Erythroblast (primary cell): ENCODE measurements around the gene CCDC122.

Experiments used
- GATA1 ChIP-seq: IDR thresholded peaks from 2 replicates; pipeline ENCODE4 v1.6.1; 2011; ENCODE audit warnings: low read depth, mild to moderate bottlenecking, control low read depth, low read length, moderate library complexity
- POLR2A ChIP-seq: IDR thresholded peaks from 2 replicates; pipeline ENCODE4 v1.6.1; 2011; ENCODE audit warnings: mild to moderate bottlenecking, low read length

- TF ChIP-seq POLR2A (no peak), GATA1 (no peak)
Measured at GRCh38 chr13:43848001-43848649, 31.4 kb downstream of the CCDC122 start.
